Neural progenitor cell (in vitro differentiated cells): ENCODE data around the gene PRUNE2. TPM values are rescaled to one million over a fixed set of nuclear protein-coding genes. Genes with fewer than 3 reads are reported as not detected.
A peak's percentile ranks its signal among the peaks of the same experiment; 100 is the strongest.

Source experiments
- DNase-seq: peaks from one replicate; pipeline ENCODE4 v3.0.0-alpha.2; 2016; ENCODE audit warnings: low spot score
- H2AFZ ChIP-seq: fragments of 200-600 bp; sonication (generic); replicated peaks from 2 replicates; pipeline ENCODE4 v1.6.1; 2016; ENCODE audit warnings: antibody characterized with exemption
- H3F3A ChIP-seq: fragments of 200-600 bp; sonication (generic); 2 replicates; pipeline ENCODE4 v1.6.1; 2016; ENCODE audit warnings: antibody characterized with exemption, low read depth
- H3K27ac ChIP-seq: fragments of 200-600 bp; sonication (generic); 2 replicates; pipeline ENCODE4 v1.5.1; 2016; ENCODE audit warnings: mild to moderate bottlenecking
- H3K27me3 ChIP-seq: fragments of 200-600 bp; sonication (generic); 2 replicates; pipeline ENCODE4 v1.6.1; 2016; ENCODE audit warnings: mild to moderate bottlenecking, moderate library complexity
- H3K36me3 ChIP-seq: fragments of 200-600 bp; sonication (generic); 2 replicates; pipeline ENCODE4 v1.5.1; 2016
- H3K4me1 ChIP-seq: fragments of 200-600 bp; sonication (generic); 2 replicates; pipeline ENCODE4 v1.6.1; 2016; ENCODE audit warnings: mixed run types
- H3K4me2 ChIP-seq: fragments of 200-600 bp; sonication (generic); 2 replicates; pipeline ENCODE4 v1.6.1; 2016
- H3K4me3 ChIP-seq: fragments of 200-600 bp; sonication (generic); 2 replicates; pipeline ENCODE4 v1.5.1; 2016
- H3K79me2 ChIP-seq: fragments of 200-600 bp; sonication (generic); 2 replicates; pipeline ENCODE4 v1.6.1; 2016; ENCODE audit warnings: low read depth
- H3K9ac ChIP-seq: fragments of 200-600 bp; sonication (generic); 2 replicates; pipeline ENCODE4 v1.6.1; 2016
- H3K9me3 ChIP-seq: fragments of 200-600 bp; sonication (generic); 2 replicates; pipeline ENCODE4 v1.5.1; 2016; ENCODE audit warnings: low read depth
- H4K20me1 ChIP-seq: fragments of 200-600 bp; sonication (generic); 2 replicates; pipeline ENCODE4 v1.6.1; 2016; ENCODE audit warnings: low read depth
- H3K27ac Mint-ChIP-seq: 3 replicates; pipeline ENCODE4 v1.8.0; 2021; ENCODE audit warnings: mixed read lengths
- H3K27me3 Mint-ChIP-seq: 2 replicates; pipeline ENCODE4 v1.8.0; 2022; ENCODE audit warnings: low read depth, mild to moderate bottlenecking, inconsistent platforms, moderate library complexity, mixed read lengths; ENCODE audit not compliant: insufficient read depth
- H3K36me3 Mint-ChIP-seq: 3 replicates; pipeline ENCODE4 v1.8.0; 2021; ENCODE audit warnings: mixed read lengths
- H3K4me1 Mint-ChIP-seq: 3 replicates; pipeline ENCODE4 v1.8.0; 2021; ENCODE audit warnings: mixed read lengths
- H3K4me3 Mint-ChIP-seq: 3 replicates; pipeline ENCODE4 v1.8.0; 2021; ENCODE audit warnings: mild to moderate bottlenecking, moderate library complexity, mixed read lengths
- H3K9me3 Mint-ChIP-seq: 3 replicates; pipeline ENCODE4 v1.8.0; 2020; ENCODE audit warnings: mixed read lengths
- EZH2 ChIP-seq: fragments of 200-600 bp; sonication (generic); IDR thresholded peaks from 2 replicates; pipeline ENCODE4 v1.6.1; 2017; ENCODE audit warnings: antibody characterized with exemption, mild to moderate bottlenecking, moderate library complexity
- EZH2phosphoT487 ChIP-seq: fragments of 200-600 bp; sonication (generic); IDR thresholded peaks from 2 replicates; pipeline ENCODE4 v1.6.1; 2017; ENCODE audit warnings: antibody characterized with exemption
- total RNA-seq: library from RNA; depleted of rRNA; stranded (reverse); fragments of >200 nt; gene quantifications from 2 replicates; pipeline ENCODE4 v1.2.3, GENCODE V29; 2015; ENCODE audit warnings: low replicate concordance
- TF ChIP-seq, protein P1 (sequence below): fragments of 200-600 bp; sonication (generic); IDR thresholded peaks from 2 replicates; pipeline ENCODE4 v1.5.1; 2017; ENCODE audit warnings: antibody characterized with exemption, mild to moderate bottlenecking

PRUNE2 gene
- total RNA-seq, 1 donor from 2014 or later = 28.2 TPM

DNA sequence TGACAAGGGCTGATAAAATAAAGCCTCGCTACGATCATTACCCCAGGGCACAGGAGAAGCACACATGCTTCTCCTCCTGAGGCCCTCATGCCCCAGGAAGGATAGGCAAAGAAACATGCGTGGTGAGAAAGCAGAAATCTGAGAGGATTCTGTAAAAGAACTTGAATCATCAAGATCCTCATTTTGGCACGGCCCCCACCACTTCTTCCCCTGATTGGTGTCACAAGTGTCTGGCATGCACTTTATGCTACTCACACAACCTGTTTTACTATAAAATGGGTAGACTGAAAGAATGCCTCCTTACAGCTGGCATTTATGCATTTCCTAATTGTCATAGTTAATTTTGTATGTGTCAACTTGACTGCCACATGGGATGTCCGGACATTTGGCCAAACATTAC lies 109.6 kb downstream of the PRUNE2 start:
- DNase-seq = no peak
- Histone ChIP-seq H3K9ac (no peak overlapping the region), H3F3A (no peaks in the 10 kb centered on the region), H3K4me1 (no peaks in the 10 kb centered on the region), H4K20me1 (no peaks in the 10 kb centered on the region), H3K4me3 (no peak overlapping the region), H3K4me2 (no peak overlapping the region), H2AFZ (no peak overlapping the region), H3K79me2 (no peaks in the 10 kb centered on the region), H3K27me3 (no peaks in the 10 kb centered on the region), H3K9me3 (no peaks in the 10 kb centered on the region), H3K36me3 (no peaks in the 10 kb centered on the region), H3K27ac (no peak overlapping the region)
- Mint-ChIP-seq H3K36me3 (no peaks in the 10 kb centered on the region), H3K27me3 (peaks cover 2% of the 10 kb centered on the region), H3K27ac (no peak overlapping the region), H3K9me3 (no peaks in the 10 kb centered on the region), H3K4me3 (no peak overlapping the region), H3K4me1 (peaks cover 7% of the 10 kb centered on the region)
- TF ChIP-seq, protein P1, sequence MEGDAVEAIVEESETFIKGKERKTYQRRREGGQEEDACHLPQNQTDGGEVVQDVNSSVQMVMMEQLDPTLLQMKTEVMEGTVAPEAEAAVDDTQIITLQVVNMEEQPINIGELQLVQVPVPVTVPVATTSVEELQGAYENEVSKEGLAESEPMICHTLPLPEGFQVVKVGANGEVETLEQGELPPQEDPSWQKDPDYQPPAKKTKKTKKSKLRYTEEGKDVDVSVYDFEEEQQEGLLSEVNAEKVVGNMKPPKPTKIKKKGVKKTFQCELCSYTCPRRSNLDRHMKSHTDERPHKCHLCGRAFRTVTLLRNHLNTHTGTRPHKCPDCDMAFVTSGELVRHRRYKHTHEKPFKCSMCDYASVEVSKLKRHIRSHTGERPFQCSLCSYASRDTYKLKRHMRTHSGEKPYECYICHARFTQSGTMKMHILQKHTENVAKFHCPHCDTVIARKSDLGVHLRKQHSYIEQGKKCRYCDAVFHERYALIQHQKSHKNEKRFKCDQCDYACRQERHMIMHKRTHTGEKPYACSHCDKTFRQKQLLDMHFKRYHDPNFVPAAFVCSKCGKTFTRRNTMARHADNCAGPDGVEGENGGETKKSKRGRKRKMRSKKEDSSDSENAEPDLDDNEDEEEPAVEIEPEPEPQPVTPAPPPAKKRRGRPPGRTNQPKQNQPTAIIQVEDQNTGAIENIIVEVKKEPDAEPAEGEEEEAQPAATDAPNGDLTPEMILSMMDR = no peak
- TF ChIP-seq EZH2 (no peak), EZH2phosphoT487 (no peak)

DNA sequence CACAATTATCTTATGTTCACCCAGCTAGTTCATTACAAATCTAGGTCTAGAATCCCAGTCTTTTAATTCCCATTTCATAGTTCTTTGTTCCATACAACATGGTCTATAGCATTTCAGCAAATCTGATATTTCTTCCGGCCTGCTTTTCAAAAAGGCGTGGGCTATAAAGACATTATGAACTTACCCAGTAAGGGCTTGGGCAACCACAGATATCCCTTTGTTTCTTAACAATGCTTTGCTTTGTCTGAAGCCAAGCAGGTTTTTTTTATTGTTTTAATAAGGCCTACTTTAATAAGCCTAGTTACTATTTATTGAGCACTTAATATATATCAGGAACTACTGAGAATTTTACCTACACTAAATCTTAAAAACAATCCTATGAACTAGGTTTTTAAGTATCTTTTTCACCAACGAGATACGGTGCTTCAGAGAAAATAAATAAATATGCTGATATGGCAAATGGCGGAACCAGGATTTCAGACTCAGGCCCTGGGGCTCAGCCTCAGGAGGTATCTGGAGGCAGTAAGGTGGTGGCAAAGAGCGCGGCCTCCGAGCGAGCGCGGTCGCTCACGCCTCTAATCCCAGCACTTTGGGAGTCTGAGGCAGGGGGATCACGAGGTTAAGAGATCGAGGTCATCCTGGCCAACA lies 112.0 kb downstream of the PRUNE2 start:
- H3K36me3 Mint-ChIP-seq = no peaks in the 10 kb centered on the region
- no peaks in the 10 kb centered on the region for H3K27me3 ChIP-seq
- no peaks in the 10 kb centered on the region for H3K79me2 ChIP-seq
- H3K4me1 Mint-ChIP-seq = peaks cover 7% of the 10 kb centered on the region
- no peak overlapping the region for H3K4me3 Mint-ChIP-seq
- TF ChIP-seq, protein P1 = no peak
- TF ChIP-seq EZH2 (no peak), EZH2phosphoT487 (no peak)
- H3K9me3 ChIP-seq = no peaks in the 10 kb centered on the region
- H3K36me3 ChIP-seq = no peaks in the 10 kb centered on the region
- no peak for DNase-seq
- H3K4me2 ChIP-seq = no peak overlapping the region
- H2AFZ ChIP-seq = peak overlapping the region; percentile 65
- no peaks in the 10 kb centered on the region for H3K4me1 ChIP-seq
- H3K27ac ChIP-seq = no peak overlapping the region
- H3K9me3 Mint-ChIP-seq = no peaks in the 10 kb centered on the region
- no peaks in the 10 kb centered on the region for H4K20me1 ChIP-seq
- no peaks in the 10 kb centered on the region for H3F3A ChIP-seq
- no peak overlapping the region for H3K9ac ChIP-seq
- no peak overlapping the region for H3K4me3 ChIP-seq
- H3K27ac Mint-ChIP-seq = no peak overlapping the region
- peaks cover 2% of the 10 kb centered on the region for H3K27me3 Mint-ChIP-seq

DNA sequence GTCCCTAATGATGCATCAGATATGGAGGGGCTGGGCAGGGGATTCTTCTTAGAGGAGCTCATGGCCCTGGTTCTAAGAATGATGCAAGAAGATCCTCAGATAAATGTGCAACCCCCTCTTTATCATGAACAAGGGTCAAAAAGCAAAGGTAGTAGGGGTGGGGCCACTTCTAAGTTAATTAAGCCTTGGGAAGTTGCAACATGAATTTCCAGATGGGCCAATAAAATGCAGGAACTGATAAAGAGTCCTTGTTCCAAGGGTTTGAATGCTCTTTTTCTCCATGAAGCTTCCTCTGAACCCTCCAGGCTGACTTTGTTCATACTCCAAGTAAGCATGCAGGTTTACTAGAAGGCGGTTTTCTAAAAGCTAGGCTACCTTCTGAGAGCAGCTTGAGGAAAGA lies 116.1 kb downstream of the PRUNE2 start:
- H3K9me3 ChIP-seq = no peaks in the 10 kb centered on the region
- no peak for DNase-seq
- no peak for TF ChIP-seq EZH2
- TF ChIP-seq, protein P1 = no peak
- no peak for TF ChIP-seq EZH2phosphoT487
- no peaks in the 10 kb centered on the region for H3K79me2 ChIP-seq
- H2AFZ ChIP-seq = no peak overlapping the region
- no peaks in the 10 kb centered on the region for H3K4me1 Mint-ChIP-seq
- no peaks in the 10 kb centered on the region for H3K4me1 ChIP-seq
- no peaks in the 10 kb centered on the region for H3K9me3 Mint-ChIP-seq
- no peaks in the 10 kb centered on the region for H3K36me3 Mint-ChIP-seq
- H3K4me2 ChIP-seq = no peak overlapping the region
- H3K36me3 ChIP-seq = no peaks in the 10 kb centered on the region
- no peak overlapping the region for H3K27ac Mint-ChIP-seq
- H3K9ac ChIP-seq = no peak overlapping the region
- no peaks in the 10 kb centered on the region for H3K27me3 ChIP-seq
- peaks cover 3% of the 10 kb centered on the region for H3K27me3 Mint-ChIP-seq
- H3K4me3 ChIP-seq = no peak overlapping the region
- H4K20me1 ChIP-seq = no peaks in the 10 kb centered on the region
- no peak overlapping the region for H3K4me3 Mint-ChIP-seq
- H3F3A ChIP-seq = no peaks in the 10 kb centered on the region
- H3K27ac ChIP-seq = no peak overlapping the region
